Thoracic aorta (tissue), 2 donors: ENCODE data around the gene EIF4G1. TPM values are rescaled to one million over a fixed set of nuclear protein-coding genes. Genes with fewer than 3 reads are reported as not detected.

Experiments
- ATAC-seq: fragments of 150-250 bp; one replicate; pipeline ENCODE4 v1.8.0; 2017; ENCODE audit warnings: low read depth; ENCODE audit not compliant: insufficient number of reproducible peaks, low FRiP score
- DNase-seq: peaks from one replicate; pipeline ENCODE4 v3.0.0-alpha.2; 2020; ENCODE audit warnings: low spot score
- H3K27ac ChIP-seq, 2 donors: fragments of 200-600 bp; sonication (generic); 1 replicate in 1 of 2; 2 replicates in 1 of 2; pipeline ENCODE4 v1.5.1; 2016; ENCODE audit warnings: mild to moderate bottlenecking in 2 of 2, moderate library complexity in 2 of 2
- H3K27me3 ChIP-seq: fragments of 200-600 bp; sonication (generic); replicated peaks from 2 replicates; pipeline ENCODE4 v1.6.0; 2016; ENCODE audit warnings: mild to moderate bottlenecking; ENCODE audit not compliant: insufficient read depth
- H3K36me3 ChIP-seq: fragments of 200-600 bp; sonication (generic); one replicate; pipeline ENCODE4 v1.5.1; 2016
- H3K4me1 ChIP-seq, 2 donors: fragments of 200-600 bp; sonication (generic); 1 replicate in 1 of 2; 2 replicates in 1 of 2; pipeline versions ENCODE4 v1.5.1 to v1.6.0; 2016; ENCODE audit warnings: low read depth in 2 of 2, mild to moderate bottlenecking in 1 of 2; ENCODE audit not compliant: control insufficient read depth in 1 of 2
- H3K4me3 ChIP-seq: fragments of 200-600 bp; sonication (generic); 2 replicates; pipeline ENCODE4 v1.5.1; 2016; ENCODE audit warnings: mild to moderate bottlenecking
- H3K9me3 ChIP-seq: fragments of 200-600 bp; sonication (generic); 2 replicates; pipeline ENCODE4 v1.5.1; 2016
- CTCF ChIP-seq: fragments of 200-600 bp; sonication (generic); IDR thresholded peaks from one replicate; pipeline ENCODE4 v1.5.1; 2019; ENCODE audit warnings: antibody characterized with exemption
- total RNA-seq, 2 donors: library from RNA; depleted of rRNA; stranded (reverse); fragments of >200 nt; gene quantifications; one replicate each; pipeline versions ENCODE4 v1.1.0 to v1.2.3, GENCODE V29; 2016

The EIF4G1 gene
- total RNA-seq, 2 donors from 2014 or later, result 254 to 334 TPM

- Histone ChIP-seq H3K4me3 (peak overlapping the region; percentile 99), H3K27ac (peak overlapping the region; percentile 97 to 100)
- DNase-seq, result no peak
Observed at GRCh38 chr3:184315871-184316661, 1.7 kb downstream of the EIF4G1 start.

DNA sequence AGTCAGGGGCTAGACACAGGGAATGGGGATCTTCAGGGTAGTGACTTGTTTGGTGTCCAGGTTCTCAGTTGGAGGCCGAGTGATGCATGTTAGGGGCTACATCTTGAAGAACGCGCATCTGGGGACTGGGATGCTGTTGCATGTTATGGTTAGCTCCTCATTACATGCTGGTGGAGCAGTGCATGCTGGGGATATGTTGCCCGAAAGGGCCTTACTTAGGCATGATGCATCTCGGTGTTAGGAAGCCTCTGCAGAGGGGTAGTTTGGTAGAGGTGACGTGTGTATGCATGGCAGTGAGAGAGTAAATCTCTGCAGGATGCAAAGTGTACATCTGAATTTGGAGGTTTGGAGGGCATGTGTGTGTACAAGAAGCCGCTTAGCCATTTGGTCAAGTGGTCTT lies 2.4 kb downstream of the EIF4G1 start:
- DNase-seq (no peak), ATAC-seq (no peak)
- H3K9me3 ChIP-seq, result no peaks in the 10 kb centered on the region
- no peaks in the 10 kb centered on the region for H3K27me3 ChIP-seq
- H3K4me3 ChIP-seq, result peak overlapping the region; percentile 99
- no peak for TF ChIP-seq CTCF
- H3K36me3 ChIP-seq, result peaks cover 14% of the 10 kb centered on the region
- peaks cover 50 to 60% of the 10 kb centered on the region in 2 donors for H3K4me1 ChIP-seq
- H3K27ac ChIP-seq, result peak overlapping the region; percentile 97 to 100

More at GRCh38 chr3:184315871-184316661, 1.7 kb downstream of the EIF4G1 start:
- Histone ChIP-seq H3K36me3 (peaks cover 6% of the 10 kb centered on the region), H3K27me3 (no peaks in the 10 kb centered on the region), H3K4me1 (peaks cover 50 to 56% of the 10 kb centered on the region in 2 donors), H3K9me3 (no peaks in the 10 kb centered on the region)
- no peak for ATAC-seq
- TF ChIP-seq CTCF, result no peak

- Histone ChIP-seq H3K4me3 (peak overlapping the region; percentile 99), H3K36me3 (peaks cover 18% of the 10 kb centered on the region)
Observed at GRCh38 chr3:184317201-184317600, 2.8 kb downstream of the EIF4G1 start.

DNA sequence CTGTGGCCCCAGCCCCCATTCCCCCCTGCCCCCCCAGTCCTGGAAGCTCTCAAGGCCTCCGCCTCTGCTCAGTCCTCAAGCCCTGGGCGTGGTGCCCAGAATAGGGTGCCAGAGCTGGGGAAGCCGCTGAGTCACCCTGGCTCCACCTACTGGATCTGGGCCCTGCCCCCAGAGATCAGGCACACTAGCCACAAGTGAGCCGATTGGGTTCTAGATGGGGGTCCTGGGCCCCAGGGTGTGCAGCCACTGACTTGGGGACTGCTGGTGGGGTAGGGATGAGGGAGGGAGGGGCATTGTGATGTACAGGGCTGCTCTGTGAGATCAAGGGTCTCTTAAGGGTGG lies 5.7 kb downstream of the EIF4G1 start:
- Histone ChIP-seq H3K4me1 (peaks cover 48 to 62% of the 10 kb centered on the region in 2 donors), H3K4me3 (peak overlapping the region; percentile 65), H3K27me3 (no peaks in the 10 kb centered on the region), H3K9me3 (no peaks in the 10 kb centered on the region), H3K27ac (peak overlapping the region; percentile 63 to 96), H3K36me3 (peaks cover 46% of the 10 kb centered on the region)
- ATAC-seq (peak; percentile 82), DNase-seq (peak; percentile 90)
- no peak for TF ChIP-seq CTCF

More at GRCh38 chr3:184317201-184317600, 2.8 kb downstream of the EIF4G1 start:
- no peak for ATAC-seq
- Histone ChIP-seq H3K27me3 (no peaks in the 10 kb centered on the region), H3K9me3 (no peaks in the 10 kb centered on the region), H3K27ac (peak overlapping the region; percentile 0 to 28), H3K4me1 (peaks cover 50 to 65% of the 10 kb centered on the region in 2 donors)
- TF ChIP-seq CTCF, result no peak
- no peak for DNase-seq

DNA sequence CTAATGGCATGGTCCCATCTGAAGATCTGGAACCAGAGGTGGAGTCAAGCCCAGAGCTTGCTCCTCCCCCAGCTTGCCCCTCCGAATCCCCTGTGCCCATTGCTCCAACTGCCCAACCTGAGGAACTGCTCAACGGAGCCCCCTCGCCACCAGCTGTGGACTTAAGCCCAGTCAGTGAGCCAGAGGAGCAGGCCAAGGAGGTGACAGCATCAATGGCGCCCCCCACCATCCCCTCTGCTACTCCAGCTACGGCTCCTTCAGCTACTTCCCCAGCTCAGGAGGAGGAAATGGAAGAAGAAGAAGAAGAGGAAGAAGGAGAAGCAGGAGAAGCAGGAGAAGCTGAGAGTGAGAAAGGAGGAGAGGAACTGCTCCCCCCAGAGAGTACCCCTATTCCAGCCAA lies 7.3 kb downstream of the EIF4G1 start:
- H3K4me1 ChIP-seq, result peaks cover 38 to 51% of the 10 kb centered on the region in 2 donors
- H3K9me3 ChIP-seq, result no peaks in the 10 kb centered on the region
- H3K27ac ChIP-seq, result peak overlapping the region in 1 of 2 donors; percentile 50
- no peak for TF ChIP-seq CTCF
- no peaks in the 10 kb centered on the region for H3K27me3 ChIP-seq
- ATAC-seq, result no peak
- H3K4me3 ChIP-seq, result no peak overlapping the region
- H3K36me3 ChIP-seq, result peaks cover 62% of the 10 kb centered on the region
- no peak for DNase-seq
